PC-9 (cell line): ENCODE results near the gene TMX4. TPM values are rescaled to one million over a fixed set of nuclear protein-coding genes. Genes with fewer than 3 reads are reported as not detected.

ENCODE experiments used
- BruUV-seq: library from RNA; stranded (reverse); fragments of 400-500 nt; replicated peaks from 2 replicates; lab custom pipeline; 2021; lab: Mats Ljungman, UMichigan
- CTCF ChIA-PET: fragments of 300-600 bp; sonication (Branson Sonifier 250); formaldehyde crosslinking; loops from one replicate; lab custom pipeline; 2022; ENCODE audit warnings: antibody characterized with exemption; lab: Charles Lee
- POLR2A ChIA-PET: fragments of 300-600 bp; sonication (Branson Sonifier 250); formaldehyde crosslinking; loops from one replicate; lab custom pipeline; 2022; ENCODE audit warnings: antibody characterized with exemption; ENCODE audit not compliant: unreplicated experiment; lab: Charles Lee
- DNase-seq, 2 experiments: peaks; one replicate each; pipeline versions ENCODE4 v3.0.0 to v3.0.0-alpha.2; 2015 to 2022; ENCODE audit warnings: mixed read lengths in 1 of 2
- H2AFZ ChIP-seq: fragments of 200-600 bp; sonication (generic); 2 replicates; pipeline ENCODE4 v1.8.1; 2017; ENCODE audit warnings: antibody characterized with exemption
- H3F3A ChIP-seq: fragments of 200-600 bp; sonication (generic); 2 replicates; pipeline ENCODE4 v1.8.1; 2017; ENCODE audit warnings: antibody characterized with exemption, mild to moderate bottlenecking, low read depth; ENCODE audit not compliant: insufficient read depth
- H3K27ac ChIP-seq: fragments of 200-600 bp; sonication (generic); 2 replicates; pipeline ENCODE4 v1.6.1; 2016; ENCODE audit warnings: mixed run types
- H3K27me3 ChIP-seq: fragments of 200-600 bp; sonication (generic); 2 replicates; pipeline ENCODE4 v1.6.1; 2016; ENCODE audit warnings: low read depth, mixed run types; ENCODE audit not compliant: insufficient read depth
- H3K36me3 ChIP-seq: fragments of 200-600 bp; sonication (generic); 2 replicates; pipeline ENCODE4 v1.6.1; 2016; ENCODE audit warnings: low read depth, mixed run types
- H3K4me1 ChIP-seq: fragments of 200-600 bp; sonication (generic); replicated peaks from 2 replicates; pipeline ENCODE4 v1.6.1; 2016; ENCODE audit warnings: mixed run types; ENCODE audit not compliant: insufficient read depth
- H3K4me2 ChIP-seq: fragments of 200-600 bp; sonication (generic); 2 replicates; pipeline ENCODE4 v1.6.1; 2017; ENCODE audit warnings: mixed run types
- H3K4me3 ChIP-seq: fragments of 200-600 bp; sonication (generic); 2 replicates; pipeline ENCODE4 v1.6.1; 2016; ENCODE audit warnings: mixed run types
- H3K79me2 ChIP-seq: fragments of 200-600 bp; sonication (generic); 2 replicates; pipeline ENCODE4 v1.6.1; 2017; ENCODE audit warnings: low read depth, mixed run types
- H3K9me2 ChIP-seq: fragments of 200-600 bp; sonication (generic); 2 replicates; pipeline ENCODE4 v1.8.1; 2017; ENCODE audit warnings: mild to moderate bottlenecking; ENCODE audit not compliant: insufficient read depth
- H3K9me3 ChIP-seq: fragments of 200-600 bp; sonication (generic); 2 replicates; pipeline ENCODE4 v1.8.1; 2016; ENCODE audit warnings: low read depth; ENCODE audit not compliant: insufficient read depth
- H4K20me1 ChIP-seq: fragments of 200-600 bp; sonication (generic); 2 replicates; pipeline ENCODE4 v1.8.1; 2017; ENCODE audit not compliant: insufficient read depth
- EZH2 ChIP-seq: fragments of 200-600 bp; sonication (generic); IDR thresholded peaks from 2 replicates; pipeline ENCODE4 v1.8.0; 2017; ENCODE audit warnings: antibody characterized with exemption, low read depth
- intact Hi-C: fragments of 100-400 bp; cut with micrococcal nuclease; formaldehyde crosslinking; loops from one replicate; pipeline ENCODE4 v1.10.0; 2022; ENCODE audit not compliant: unreplicated experiment
- total RNA-seq: library from RNA; stranded (reverse); gene quantifications from 2 replicates; pipeline ENCODE4 v1.2.3, GENCODE V29; 2021
- TF ChIP-seq, protein P1 (sequence below): fragments of 200-600 bp; sonication (generic); conservative IDR thresholded peaks from 2 replicates; pipeline ENCODE4 v1.6.1; 2017; ENCODE audit warnings: mixed run types, antibody characterized with exemption, mild to moderate bottlenecking, moderate library complexity

Gene TMX4
- total RNA-seq, 1 experiment from 2014 or later: 7.5 TPM

- intact Hi-C loops: no loop called here
- H3K27me3 ChIP-seq: no peaks in the 10 kb centered on the region
- no peaks in the 10 kb centered on the region for H3K4me1 ChIP-seq
- H3F3A ChIP-seq: no peaks in the 10 kb centered on the region
- no peaks in the 10 kb centered on the region for H3K9me3 ChIP-seq
- ChIA-PET CTCF (no interaction called here), POLR2A (interaction anchor here (0.8 kb wide), 1 partner anchor 1866 kb away, joined by 3 read pairs; no protein-coding TSS in a partner anchor)
- no peak for DNase-seq
- H3K27ac ChIP-seq: no peak overlapping the region
- no peaks in the 10 kb centered on the region for H3K36me3 ChIP-seq
- H4K20me1 ChIP-seq: no peaks in the 10 kb centered on the region
- no TSS peak for BruUV-seq
- no peaks in the 10 kb centered on the region for H3K79me2 ChIP-seq
- H3K4me3 ChIP-seq: no peak overlapping the region
- no peak overlapping the region for H2AFZ ChIP-seq
- TF ChIP-seq, protein P1, sequence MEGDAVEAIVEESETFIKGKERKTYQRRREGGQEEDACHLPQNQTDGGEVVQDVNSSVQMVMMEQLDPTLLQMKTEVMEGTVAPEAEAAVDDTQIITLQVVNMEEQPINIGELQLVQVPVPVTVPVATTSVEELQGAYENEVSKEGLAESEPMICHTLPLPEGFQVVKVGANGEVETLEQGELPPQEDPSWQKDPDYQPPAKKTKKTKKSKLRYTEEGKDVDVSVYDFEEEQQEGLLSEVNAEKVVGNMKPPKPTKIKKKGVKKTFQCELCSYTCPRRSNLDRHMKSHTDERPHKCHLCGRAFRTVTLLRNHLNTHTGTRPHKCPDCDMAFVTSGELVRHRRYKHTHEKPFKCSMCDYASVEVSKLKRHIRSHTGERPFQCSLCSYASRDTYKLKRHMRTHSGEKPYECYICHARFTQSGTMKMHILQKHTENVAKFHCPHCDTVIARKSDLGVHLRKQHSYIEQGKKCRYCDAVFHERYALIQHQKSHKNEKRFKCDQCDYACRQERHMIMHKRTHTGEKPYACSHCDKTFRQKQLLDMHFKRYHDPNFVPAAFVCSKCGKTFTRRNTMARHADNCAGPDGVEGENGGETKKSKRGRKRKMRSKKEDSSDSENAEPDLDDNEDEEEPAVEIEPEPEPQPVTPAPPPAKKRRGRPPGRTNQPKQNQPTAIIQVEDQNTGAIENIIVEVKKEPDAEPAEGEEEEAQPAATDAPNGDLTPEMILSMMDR: no peak
- TF ChIP-seq EZH2: no peak
- no peaks in the 10 kb centered on the region for H3K9me2 ChIP-seq
- no peak overlapping the region for H3K4me2 ChIP-seq
Observed at GRCh38 chr20:7994809-7995208, 24.8 kb downstream of the TMX4 start.

- H3K27me3 ChIP-seq: no peaks in the 10 kb centered on the region
- H3F3A ChIP-seq: no peaks in the 10 kb centered on the region
- H2AFZ ChIP-seq: no peak overlapping the region
- no peaks in the 10 kb centered on the region for H3K9me3 ChIP-seq
- no peak for TF ChIP-seq EZH2
- TF ChIP-seq, protein P1: no peak
- H3K4me3 ChIP-seq: no peak overlapping the region
- ChIA-PET POLR2A (no interaction called here), CTCF (no interaction called here)
- no peaks in the 10 kb centered on the region for H3K36me3 ChIP-seq
- no peak for DNase-seq
- H3K79me2 ChIP-seq: no peaks in the 10 kb centered on the region
- no peaks in the 10 kb centered on the region for H4K20me1 ChIP-seq
- no TSS peak for BruUV-seq
- H3K4me1 ChIP-seq: no peaks in the 10 kb centered on the region
- no peak overlapping the region for H3K27ac ChIP-seq
- H3K4me2 ChIP-seq: no peak overlapping the region
- intact Hi-C loops: no loop called here
- H3K9me2 ChIP-seq: no peaks in the 10 kb centered on the region
Observed at GRCh38 chr20:7993703-7994102, 25.9 kb downstream of the TMX4 start.

DNA sequence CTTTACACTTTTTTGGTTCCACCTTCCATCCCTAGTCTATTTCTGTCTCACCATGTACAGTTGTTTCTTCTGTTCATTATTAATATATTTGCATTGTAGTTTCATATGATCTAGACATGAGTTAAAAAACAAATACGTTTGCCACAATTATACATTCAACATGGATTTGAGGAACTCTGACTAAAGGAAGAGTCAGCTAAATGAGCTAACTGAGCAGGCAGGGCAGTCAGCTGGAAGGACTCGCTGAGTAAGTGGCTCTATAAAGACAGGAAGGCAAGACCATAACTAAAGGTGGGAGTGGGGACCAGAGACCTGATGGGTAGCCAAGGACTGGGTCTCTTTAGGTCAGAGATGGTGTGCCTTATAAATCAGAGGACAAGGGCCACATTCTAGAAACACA, 26.3 kb downstream of the TMX4 start:
- no peaks in the 10 kb centered on the region for H3F3A ChIP-seq
- intact Hi-C loops: no loop called here
- H3K4me2 ChIP-seq: no peak overlapping the region
- no peaks in the 10 kb centered on the region for H3K36me3 ChIP-seq
- H2AFZ ChIP-seq: no peak overlapping the region
- no peaks in the 10 kb centered on the region for H3K4me1 ChIP-seq
- no peaks in the 10 kb centered on the region for H3K9me3 ChIP-seq
- TF ChIP-seq EZH2: no peak
- TF ChIP-seq, protein P1: no peak
- no peaks in the 10 kb centered on the region for H3K27me3 ChIP-seq
- no peak overlapping the region for H3K4me3 ChIP-seq
- no TSS peak for BruUV-seq
- no peaks in the 10 kb centered on the region for H4K20me1 ChIP-seq
- H3K9me2 ChIP-seq: no peaks in the 10 kb centered on the region
- no peak overlapping the region for H3K27ac ChIP-seq
- ChIA-PET POLR2A (no interaction called here), CTCF (no interaction called here)
- DNase-seq: no peak
- no peaks in the 10 kb centered on the region for H3K79me2 ChIP-seq
